ENCODE results near the gene DMXL2. TPM values are rescaled to one million over a fixed set of nuclear protein-coding genes. Genes with fewer than 3 reads are reported as not detected.

DMXL2 gene
- total and polyA plus RNA-seq, 2 donors from 2014 or later = 14.6 to 29.0 TPM

DNA sequence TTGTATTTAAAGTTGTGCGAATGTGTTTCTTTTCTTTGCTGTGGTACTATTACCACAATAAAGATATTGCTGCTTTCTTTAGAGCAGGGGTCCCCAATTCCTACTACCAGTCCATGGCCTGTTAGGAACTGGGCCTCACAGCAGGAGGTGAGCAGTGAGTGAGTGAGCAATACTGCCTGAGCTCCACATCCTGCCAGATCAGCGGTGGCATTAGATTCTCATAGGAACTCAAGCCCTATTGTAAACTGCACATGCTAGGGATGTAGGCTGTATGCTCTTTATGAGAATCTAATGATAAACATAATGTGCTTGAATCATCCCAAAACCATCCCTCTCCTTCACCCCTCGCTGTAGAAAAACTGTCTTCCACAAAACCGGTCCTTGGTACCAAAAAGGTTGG is 41.6 kb downstream of the DMXL2 start:
- Histone ChIP-seq H3K36me3 (ENCODE audit: control insufficient read depth in 2 of 3, insufficient read depth in 3 of 3, low read length in 3 of 3) (no peaks in the 10 kb centered on the region), H3K9me3 (ENCODE audit: control insufficient read depth in 2 of 3, insufficient read depth in 1 of 3, low read length in 3 of 3) (peaks cover 0 to 4% (median 0%) of the 10 kb centered on the region in 3 donors), H3K4me1 (ENCODE audit: control insufficient read depth in 2 of 3, insufficient read depth in 2 of 3, low read depth in 1 of 3, low read length in 3 of 3) (peaks cover 0 to 4% (median 3%) of the 10 kb centered on the region in 3 donors), H3K4me3 (ENCODE audit: low read length in 3 of 3) (no peak overlapping the region), H3K9ac (ENCODE audit: low read length in 3 of 3) (no peak overlapping the region), H3K27ac (ENCODE audit: low read depth in 2 of 2, low read length in 2 of 2) (no peak overlapping the region), H3K27me3 (ENCODE audit: control insufficient read depth, insufficient read depth, low read length) (no peaks in the 10 kb centered on the region)
- DNase-seq (no peak), FAIRE-seq (no peak)
- intact Hi-C loops (cut with DNase I) = no loop called here
- TF ChIP-seq, protein P1, sequence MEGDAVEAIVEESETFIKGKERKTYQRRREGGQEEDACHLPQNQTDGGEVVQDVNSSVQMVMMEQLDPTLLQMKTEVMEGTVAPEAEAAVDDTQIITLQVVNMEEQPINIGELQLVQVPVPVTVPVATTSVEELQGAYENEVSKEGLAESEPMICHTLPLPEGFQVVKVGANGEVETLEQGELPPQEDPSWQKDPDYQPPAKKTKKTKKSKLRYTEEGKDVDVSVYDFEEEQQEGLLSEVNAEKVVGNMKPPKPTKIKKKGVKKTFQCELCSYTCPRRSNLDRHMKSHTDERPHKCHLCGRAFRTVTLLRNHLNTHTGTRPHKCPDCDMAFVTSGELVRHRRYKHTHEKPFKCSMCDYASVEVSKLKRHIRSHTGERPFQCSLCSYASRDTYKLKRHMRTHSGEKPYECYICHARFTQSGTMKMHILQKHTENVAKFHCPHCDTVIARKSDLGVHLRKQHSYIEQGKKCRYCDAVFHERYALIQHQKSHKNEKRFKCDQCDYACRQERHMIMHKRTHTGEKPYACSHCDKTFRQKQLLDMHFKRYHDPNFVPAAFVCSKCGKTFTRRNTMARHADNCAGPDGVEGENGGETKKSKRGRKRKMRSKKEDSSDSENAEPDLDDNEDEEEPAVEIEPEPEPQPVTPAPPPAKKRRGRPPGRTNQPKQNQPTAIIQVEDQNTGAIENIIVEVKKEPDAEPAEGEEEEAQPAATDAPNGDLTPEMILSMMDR (IDR thresholded peaks at IDR 0.05; ENCODE audit: borderline replicate concordance, extremely low read depth, insufficient read depth) = no peak

DNA sequence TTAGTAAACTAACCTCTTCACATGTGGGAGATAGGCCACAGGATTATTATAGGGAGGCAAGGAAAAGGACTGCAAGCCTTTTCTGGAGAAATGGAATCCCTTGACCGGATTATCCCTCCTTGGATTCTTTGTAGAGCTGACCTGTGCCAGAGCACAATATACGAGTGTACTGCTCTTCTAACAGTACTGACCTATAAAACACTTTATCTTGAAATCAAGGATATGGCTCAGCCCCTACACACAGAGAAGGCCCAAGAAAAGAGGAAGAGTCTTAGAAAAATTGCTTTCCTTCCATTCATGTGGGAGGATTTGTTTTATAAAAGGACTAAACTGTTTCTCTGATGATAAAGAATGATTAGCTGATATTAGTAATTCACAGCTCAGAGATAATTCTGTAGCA is 42.2 kb downstream of the DMXL2 start:
- no peaks in the 10 kb centered on the region for H3K27me3 ChIP-seq (ENCODE audit: control insufficient read depth, insufficient read depth, low read length)
- H3K4me1 ChIP-seq (ENCODE audit: control insufficient read depth in 2 of 3, insufficient read depth in 2 of 3, low read depth in 1 of 3, low read length in 3 of 3) = peaks cover 0 to 4% (median 3%) of the 10 kb centered on the region in 3 donors
- intact Hi-C loops (cut with DNase I) = no loop called here
- H3K4me3 ChIP-seq (ENCODE audit: low read length in 3 of 3) = no peak overlapping the region
- no peak overlapping the region for H3K9ac ChIP-seq (ENCODE audit: low read length in 3 of 3)
- no peaks in the 10 kb centered on the region for H3K36me3 ChIP-seq (ENCODE audit: control insufficient read depth in 2 of 3, insufficient read depth in 3 of 3, low read length in 3 of 3)
- peaks cover 0 to 4% (median 0%) of the 10 kb centered on the region in 3 donors for H3K9me3 ChIP-seq (ENCODE audit: control insufficient read depth in 2 of 3, insufficient read depth in 1 of 3, low read length in 3 of 3)
- H3K27ac ChIP-seq (ENCODE audit: low read depth in 2 of 2, low read length in 2 of 2) = no peak overlapping the region
- FAIRE-seq = no peak
- DNase-seq = no peak
- TF ChIP-seq, protein P1 (IDR thresholded peaks at IDR 0.05; ENCODE audit: borderline replicate concordance, extremely low read depth, insufficient read depth) = no peak

DNA sequence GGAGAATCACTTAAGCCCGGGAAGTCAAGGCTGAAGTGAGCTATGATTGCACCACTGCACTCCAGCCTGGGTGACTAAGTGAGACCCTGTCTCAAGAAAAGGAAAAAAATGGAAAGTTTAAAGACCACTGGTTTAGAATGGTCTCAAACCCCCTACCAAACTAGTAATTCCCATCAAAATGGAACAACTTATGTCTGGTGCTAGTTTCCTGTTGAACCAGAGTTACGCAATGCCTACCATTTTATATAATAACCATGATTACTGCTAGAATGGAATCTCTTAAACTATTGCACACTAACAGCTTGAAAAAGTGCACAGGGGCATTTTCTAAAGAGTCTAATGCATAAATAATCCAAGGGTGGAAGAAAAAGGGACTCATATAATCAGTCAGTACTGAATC is 43.6 kb downstream of the DMXL2 start:
- Histone ChIP-seq H3K27me3 (ENCODE audit: control insufficient read depth, insufficient read depth, low read length) (no peaks in the 10 kb centered on the region), H3K4me1 (ENCODE audit: control insufficient read depth in 2 of 3, insufficient read depth in 2 of 3, low read depth in 1 of 3, low read length in 3 of 3) (peaks cover 0 to 4% (median 3%) of the 10 kb centered on the region in 3 donors), H3K36me3 (ENCODE audit: control insufficient read depth in 2 of 3, insufficient read depth in 3 of 3, low read length in 3 of 3) (no peaks in the 10 kb centered on the region), H3K9ac (ENCODE audit: low read length in 3 of 3) (no peak overlapping the region), H3K4me3 (ENCODE audit: low read length in 3 of 3) (no peak overlapping the region), H3K27ac (ENCODE audit: low read depth in 2 of 2, low read length in 2 of 2) (no peak overlapping the region), H3K9me3 (ENCODE audit: control insufficient read depth in 2 of 3, insufficient read depth in 1 of 3, low read length in 3 of 3) (peaks cover 0 to 4% (median 0%) of the 10 kb centered on the region in 3 donors)
- TF ChIP-seq, protein P1 (IDR thresholded peaks at IDR 0.05; ENCODE audit: borderline replicate concordance, extremely low read depth, insufficient read depth) = no peak
- DNase-seq = no peak
- intact Hi-C loops (cut with DNase I) = no loop called here
- no peak for FAIRE-seq
